HEK293 (cell line): ENCODE measurements around the gene OAT.

ENCODE experiments used
- CTCF ChIA-PET: fragments of 350-600 bp; formaldehyde crosslinking; extraction: SDS; loops from one replicate; lab custom pipeline; 2021; ENCODE audit warnings: antibody characterized with exemption; lab: Yijun Ruan, JAX
- POLR2A ChIA-PET: fragments of 300-600 bp; formaldehyde crosslinking; extraction: SDS; loops from one replicate; lab custom pipeline; 2020; ENCODE audit warnings: antibody characterized with exemption, inconsistent platforms; lab: Yijun Ruan, JAX
- H3K27ac ChIP-seq: fragments of 200-500 bp; sonication (Bioruptor generic); 2 replicates; pipeline ENCODE4 v1.5.1; 2014; ENCODE audit warnings: low read depth, low read length, control low read depth, inconsistent platforms; ENCODE audit errors: extremely low read depth
- H3K36me3 ChIP-seq, 2 experiments: fragments of 200-500 bp in 1 of 2; sonication (Bioruptor generic) in 1 of 2; 1 replicate in 1 of 2; 2 replicates in 1 of 2; pipeline ENCODE4 v1.5.1; 2014 to 2017; ENCODE audit warnings: inconsistent platforms in 2 of 2, low read length in 2 of 2; ENCODE audit not compliant: control insufficient read depth in 2 of 2, insufficient read depth in 1 of 2
- H3K4me1 ChIP-seq: fragments of 200-500 bp; sonication (Bioruptor generic); 2 replicates; pipeline ENCODE4 v1.5.1; 2014; ENCODE audit warnings: mild to moderate bottlenecking, low read length, inconsistent platforms; ENCODE audit not compliant: control insufficient read depth, insufficient read depth
- H3K4me3 ChIP-seq: 2 replicates; pipeline ENCODE4 v1.5.1; 2011; ENCODE audit warnings: low read depth, mild to moderate bottlenecking, control low read depth, low read length, moderate library complexity
- H3K9me3 ChIP-seq: fragments of 200-500 bp; sonication (Bioruptor generic); 2 replicates; pipeline ENCODE4 v1.5.1; 2014; ENCODE audit warnings: low read depth, low read length, inconsistent platforms; ENCODE audit not compliant: control insufficient read depth, insufficient read depth
- RBAK ChIP-seq: fragments of 450-650 bp; formaldehyde crosslinking; IDR thresholded peaks from 2 replicates; pipeline ENCODE4 v1.5.1; 2016; ENCODE audit warnings: missing biosample characterization, missing genetic modification characterization
- SALL2 ChIP-seq: fragments of 450-650 bp; formaldehyde crosslinking; IDR thresholded peaks from 2 replicates; pipeline ENCODE4 v1.5.0; 2017; ENCODE audit warnings: missing biosample characterization, mild to moderate bottlenecking, missing genetic modification characterization, borderline replicate concordance
- SP3 ChIP-seq: fragments of 450-650 bp; formaldehyde crosslinking; IDR thresholded peaks from 2 replicates; pipeline ENCODE4 v1.5.1; 2016; ENCODE audit warnings: missing biosample characterization, missing genetic modification characterization
- ZNF140 ChIP-seq: fragments of 450-650 bp; formaldehyde crosslinking; IDR thresholded peaks from 2 replicates; pipeline ENCODE4 v1.5.1; 2016; ENCODE audit warnings: missing biosample characterization, missing genetic modification characterization
- ZNF2 ChIP-seq: fragments of 450-650 bp; formaldehyde crosslinking; IDR thresholded peaks from 2 replicates; pipeline ENCODE4 v1.5.1; 2016; ENCODE audit warnings: missing biosample characterization, missing genetic modification characterization
- ZNF211 ChIP-seq: fragments of 450-650 bp; formaldehyde crosslinking; IDR thresholded peaks from 2 replicates; pipeline ENCODE4 v1.5.1; 2016; ENCODE audit warnings: low read depth, missing biosample characterization, missing genetic modification characterization
- ZNF214 ChIP-seq: fragments of 450-650 bp; formaldehyde crosslinking; IDR thresholded peaks from 2 replicates; pipeline ENCODE4 v1.5.1; 2017; ENCODE audit warnings: missing biosample characterization, mild to moderate bottlenecking, missing genetic modification characterization, borderline replicate concordance
- ZNF223 ChIP-seq: fragments of 450-650 bp; formaldehyde crosslinking; IDR thresholded peaks from 2 replicates; pipeline ENCODE4 v1.5.1; 2016; ENCODE audit warnings: missing biosample characterization, missing genetic modification characterization
- ZNF248 ChIP-seq: fragments of 450-650 bp; formaldehyde crosslinking; IDR thresholded peaks from 2 replicates; pipeline ENCODE4 v1.5.1; 2017; ENCODE audit warnings: missing biosample characterization, missing genetic modification characterization
- ZNF350 ChIP-seq: fragments of 450-650 bp; formaldehyde crosslinking; IDR thresholded peaks from 2 replicates; pipeline ENCODE4 v1.5.0; 2017; ENCODE audit warnings: missing biosample characterization, mild to moderate bottlenecking, missing genetic modification characterization
- ZNF530 ChIP-seq: fragments of 450-650 bp; formaldehyde crosslinking; IDR thresholded peaks from 2 replicates; pipeline ENCODE4 v1.5.1; 2016; ENCODE audit warnings: low read depth, missing biosample characterization, missing genetic modification characterization
- ZNF561 ChIP-seq: fragments of 450-650 bp; IDR thresholded peaks from 2 replicates; pipeline ENCODE4 v1.5.1; 2018; ENCODE audit warnings: missing biosample characterization, missing genetic modification characterization, borderline replicate concordance
- ZNF621 ChIP-seq: fragments of 450-650 bp; formaldehyde crosslinking; IDR thresholded peaks from 2 replicates; pipeline ENCODE4 v1.5.1; 2017; ENCODE audit warnings: missing biosample characterization, missing genetic modification characterization
- ZNF658 ChIP-seq: fragments of 450-650 bp; formaldehyde crosslinking; IDR thresholded peaks from 2 replicates; pipeline ENCODE4; 2016; ENCODE audit warnings: missing biosample characterization, missing genetic modification characterization
- ZNF692 ChIP-seq: fragments of 450-650 bp; formaldehyde crosslinking; IDR thresholded peaks from 2 replicates; pipeline ENCODE4 v1.5.1; 2016; ENCODE audit warnings: missing biosample characterization, missing genetic modification characterization
- ZNF747 ChIP-seq: fragments of 450-650 bp; formaldehyde crosslinking; IDR thresholded peaks from 2 replicates; pipeline ENCODE4 v1.5.1; 2016; ENCODE audit warnings: missing biosample characterization, missing genetic modification characterization
- ZNF776 ChIP-seq: fragments of 450-650 bp; formaldehyde crosslinking; IDR thresholded peaks from 2 replicates; pipeline ENCODE4 v1.5.0; 2017; ENCODE audit warnings: missing biosample characterization, missing genetic modification characterization, borderline replicate concordance
- ZSCAN18 ChIP-seq: fragments of 450-650 bp; formaldehyde crosslinking; IDR thresholded peaks from 2 replicates; pipeline ENCODE4 v1.5.1; 2016; ENCODE audit warnings: missing biosample characterization, missing genetic modification characterization
- TF ChIP-seq, protein P1 (sequence below): fragments of 450-650 bp; formaldehyde crosslinking; IDR thresholded peaks from 2 replicates; pipeline ENCODE4 v1.5.1; 2016; ENCODE audit warnings: missing biosample characterization, missing genetic modification characterization, borderline replicate concordance
- TF ChIP-seq, protein P2 (sequence below): IDR thresholded peaks from 2 replicates; pipeline ENCODE4 v1.6.1; 2011; ENCODE audit warnings: mild to moderate bottlenecking, low read depth, low read length, borderline replicate concordance
- TF ChIP-seq, protein P3 (sequence below): fragments of 450-650 bp; formaldehyde crosslinking; IDR thresholded peaks from 2 replicates; pipeline ENCODE4 v1.5.1; 2016; ENCODE audit warnings: missing biosample characterization, missing genetic modification characterization
- TF ChIP-seq, protein P4 (sequence below): fragments of 450-650 bp; formaldehyde crosslinking; IDR thresholded peaks from 2 replicates; pipeline ENCODE4 v1.5.1; 2017; ENCODE audit warnings: missing biosample characterization, missing genetic modification characterization

OAT gene

DNA sequence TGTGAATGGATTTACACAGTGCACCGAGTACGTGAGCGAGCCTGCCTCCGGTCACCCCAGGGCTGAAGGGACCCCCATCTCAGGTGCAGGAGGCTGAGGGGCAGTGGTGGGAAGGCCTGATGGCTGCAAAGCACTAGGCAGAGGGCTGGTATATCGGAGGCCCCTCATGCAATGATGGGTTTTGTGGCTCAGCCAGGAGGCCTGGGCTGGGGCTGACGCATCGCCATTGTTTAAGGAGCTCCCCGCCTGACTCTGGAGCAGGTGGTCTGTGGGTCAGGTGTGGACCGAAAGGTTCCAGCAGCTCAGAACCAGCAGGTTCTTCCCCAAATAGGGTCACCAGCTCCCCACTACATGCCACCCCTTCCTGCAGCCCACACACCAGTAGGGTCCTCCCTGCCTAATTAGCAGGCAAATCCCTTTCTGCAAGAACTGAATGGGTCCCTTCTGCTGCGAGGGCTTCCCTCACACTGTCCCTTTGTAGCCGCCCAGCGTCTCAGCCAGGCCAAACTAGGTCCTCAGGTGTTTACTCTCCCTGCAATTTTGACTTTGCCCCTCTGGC lies 33.0 kb downstream of the OAT start:
- TF ChIP-seq ZSCAN18 (tag by site-specific recombination) (no peak), ZNF211 (tag by site-specific recombination) (no peak), ZNF350 (tag by site-specific recombination) (no peak), ZNF214 (tag by site-specific recombination) (no peak), ZNF2 (no peak), ZNF561 (tag by site-specific recombination) (no peak), SP3 (tag by site-specific recombination) (no peak), ZNF248 (tag by site-specific recombination) (no peak), ZNF658 (tag by site-specific recombination) (no peak), ZNF140 (tag by site-specific recombination) (no peak)
- TF ChIP-seq, protein P1, sequence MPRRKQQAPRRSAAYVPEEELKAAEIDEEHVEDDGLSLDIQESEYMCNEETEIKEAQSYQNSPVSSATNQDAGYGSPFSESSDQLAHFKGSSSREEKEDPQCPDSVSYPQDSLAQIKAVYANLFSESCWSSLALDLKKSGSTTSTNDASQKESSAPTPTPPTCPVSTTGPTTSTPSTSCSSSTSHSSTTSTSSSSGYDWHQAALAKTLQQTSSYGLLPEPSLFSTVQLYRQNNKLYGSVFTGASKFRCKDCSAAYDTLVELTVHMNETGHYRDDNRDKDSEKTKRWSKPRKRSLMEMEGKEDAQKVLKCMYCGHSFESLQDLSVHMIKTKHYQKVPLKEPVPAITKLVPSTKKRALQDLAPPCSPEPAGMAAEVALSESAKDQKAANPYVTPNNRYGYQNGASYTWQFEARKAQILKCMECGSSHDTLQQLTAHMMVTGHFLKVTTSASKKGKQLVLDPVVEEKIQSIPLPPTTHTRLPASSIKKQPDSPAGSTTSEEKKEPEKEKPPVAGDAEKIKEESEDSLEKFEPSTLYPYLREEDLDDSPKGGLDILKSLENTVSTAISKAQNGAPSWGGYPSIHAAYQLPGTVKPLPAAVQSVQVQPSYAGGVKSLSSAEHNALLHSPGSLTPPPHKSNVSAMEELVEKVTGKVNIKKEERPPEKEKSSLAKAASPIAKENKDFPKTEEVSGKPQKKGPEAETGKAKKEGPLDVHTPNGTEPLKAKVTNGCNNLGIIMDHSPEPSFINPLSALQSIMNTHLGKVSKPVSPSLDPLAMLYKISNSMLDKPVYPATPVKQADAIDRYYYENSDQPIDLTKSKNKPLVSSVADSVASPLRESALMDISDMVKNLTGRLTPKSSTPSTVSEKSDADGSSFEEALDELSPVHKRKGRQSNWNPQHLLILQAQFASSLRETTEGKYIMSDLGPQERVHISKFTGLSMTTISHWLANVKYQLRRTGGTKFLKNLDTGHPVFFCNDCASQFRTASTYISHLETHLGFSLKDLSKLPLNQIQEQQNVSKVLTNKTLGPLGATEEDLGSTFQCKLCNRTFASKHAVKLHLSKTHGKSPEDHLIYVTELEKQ (tag by site-specific recombination), result no peak
- TF ChIP-seq, protein P2, sequence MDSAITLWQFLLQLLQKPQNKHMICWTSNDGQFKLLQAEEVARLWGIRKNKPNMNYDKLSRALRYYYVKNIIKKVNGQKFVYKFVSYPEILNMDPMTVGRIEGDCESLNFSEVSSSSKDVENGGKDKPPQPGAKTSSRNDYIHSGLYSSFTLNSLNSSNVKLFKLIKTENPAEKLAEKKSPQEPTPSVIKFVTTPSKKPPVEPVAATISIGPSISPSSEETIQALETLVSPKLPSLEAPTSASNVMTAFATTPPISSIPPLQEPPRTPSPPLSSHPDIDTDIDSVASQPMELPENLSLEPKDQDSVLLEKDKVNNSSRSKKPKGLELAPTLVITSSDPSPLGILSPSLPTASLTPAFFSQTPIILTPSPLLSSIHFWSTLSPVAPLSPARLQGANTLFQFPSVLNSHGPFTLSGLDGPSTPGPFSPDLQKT, result no peak
- TF ChIP-seq, all 188 proteins: peak for 0
- H3K27ac ChIP-seq, result no peak overlapping the region
- ChIA-PET POLR2A (interaction anchor here (1.0 kb wide), 1 partner anchor 294 kb away, joined by 3 read pairs; no protein-coding TSS in a partner anchor), CTCF (interaction anchor here (1.2 to 8.3 kb wide), 2 partner anchors 9 to 390 kb away, joined by 3 to 160 read pairs; no protein-coding TSS in a partner anchor)
- no peak overlapping the region for H3K4me3 ChIP-seq
- H3K9me3 ChIP-seq, result no peaks in the 10 kb centered on the region
- no peaks in the 10 kb centered on the region; the same call in 1 of the 2 replicates for H3K4me1 ChIP-seq
- no peaks in the 10 kb centered on the region for H3K36me3 ChIP-seq

DNA sequence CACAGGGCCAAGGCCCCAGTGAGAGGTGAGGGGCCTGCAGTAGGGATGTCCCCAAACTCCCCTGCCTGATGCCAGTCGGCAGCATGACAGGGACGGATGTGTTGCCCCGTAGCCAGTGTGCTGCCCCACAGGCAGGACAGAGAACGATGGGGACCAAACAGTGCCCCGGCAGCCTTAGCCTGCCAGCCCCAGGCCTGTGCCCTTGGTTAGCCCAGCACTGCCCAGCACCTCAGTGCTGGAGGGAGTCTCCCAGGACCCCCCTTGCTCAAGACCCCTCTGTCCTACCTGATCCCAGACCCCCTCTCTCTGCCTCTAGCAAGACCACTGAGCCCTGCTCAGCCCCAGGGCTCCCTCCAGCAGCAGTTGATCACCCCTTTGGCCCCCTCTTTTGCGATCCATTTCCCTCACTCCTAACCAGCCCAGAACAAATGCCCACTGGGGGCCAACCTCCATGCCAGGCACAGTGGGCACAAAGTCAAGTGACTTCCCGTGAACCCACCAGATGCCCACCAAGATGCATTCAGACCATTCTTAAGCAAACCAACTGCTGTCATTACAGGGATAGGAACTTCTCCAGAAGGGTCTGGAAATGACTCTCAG lies 34.0 kb downstream of the OAT start:
- H3K9me3 ChIP-seq, result no peaks in the 10 kb centered on the region
- H3K4me3 ChIP-seq, result no peak overlapping the region
- no peaks in the 10 kb centered on the region for H3K36me3 ChIP-seq
- CTCF ChIA-PET, result interaction anchor here (1.2 to 2.3 kb wide), 2 partner anchors 10 to 389 kb away, joined by 3 to 17 read pairs; no protein-coding TSS in a partner anchor
- POLR2A ChIA-PET, result no interaction called here
- H3K4me1 ChIP-seq, result no peaks in the 10 kb centered on the region; the same call in 1 of the 2 replicates
- H3K27ac ChIP-seq, result no peak overlapping the region
- TF ChIP-seq ZNF223 (tag by site-specific recombination) (no peak), ZNF692 (tag by site-specific recombination) (no peak), SALL2 (tag by site-specific recombination) (no peak), ZNF530 (tag by site-specific recombination) (no peak), RBAK (tag by site-specific recombination) (no peak), ZNF747 (tag by site-specific recombination) (no peak), ZNF776 (tag by site-specific recombination) (no peak), ZNF621 (tag by site-specific recombination) (no peak)
- TF ChIP-seq, protein P3, sequence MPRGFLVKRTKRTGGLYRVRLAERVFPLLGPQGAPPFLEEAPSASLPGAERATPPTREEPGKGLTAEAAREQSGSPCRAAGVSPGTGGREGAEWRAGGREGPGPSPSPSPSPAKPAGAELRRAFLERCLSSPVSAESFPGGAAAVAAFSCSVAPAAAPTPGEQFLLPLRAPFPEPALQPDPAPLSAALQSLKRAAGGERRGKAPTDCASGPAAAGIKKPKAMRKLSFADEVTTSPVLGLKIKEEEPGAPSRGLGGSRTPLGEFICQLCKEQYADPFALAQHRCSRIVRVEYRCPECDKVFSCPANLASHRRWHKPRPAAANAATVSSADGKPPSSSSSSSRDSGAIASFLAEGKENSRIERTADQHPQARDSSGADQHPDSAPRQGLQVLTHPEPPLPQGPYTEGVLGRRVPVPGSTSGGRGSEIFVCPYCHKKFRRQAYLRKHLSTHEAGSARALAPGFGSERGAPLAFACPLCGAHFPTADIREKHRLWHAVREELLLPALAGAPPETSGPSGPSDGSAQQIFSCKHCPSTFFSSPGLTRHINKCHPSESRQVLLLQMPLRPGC (tag by site-specific recombination), result no peak
- TF ChIP-seq, protein P4, sequence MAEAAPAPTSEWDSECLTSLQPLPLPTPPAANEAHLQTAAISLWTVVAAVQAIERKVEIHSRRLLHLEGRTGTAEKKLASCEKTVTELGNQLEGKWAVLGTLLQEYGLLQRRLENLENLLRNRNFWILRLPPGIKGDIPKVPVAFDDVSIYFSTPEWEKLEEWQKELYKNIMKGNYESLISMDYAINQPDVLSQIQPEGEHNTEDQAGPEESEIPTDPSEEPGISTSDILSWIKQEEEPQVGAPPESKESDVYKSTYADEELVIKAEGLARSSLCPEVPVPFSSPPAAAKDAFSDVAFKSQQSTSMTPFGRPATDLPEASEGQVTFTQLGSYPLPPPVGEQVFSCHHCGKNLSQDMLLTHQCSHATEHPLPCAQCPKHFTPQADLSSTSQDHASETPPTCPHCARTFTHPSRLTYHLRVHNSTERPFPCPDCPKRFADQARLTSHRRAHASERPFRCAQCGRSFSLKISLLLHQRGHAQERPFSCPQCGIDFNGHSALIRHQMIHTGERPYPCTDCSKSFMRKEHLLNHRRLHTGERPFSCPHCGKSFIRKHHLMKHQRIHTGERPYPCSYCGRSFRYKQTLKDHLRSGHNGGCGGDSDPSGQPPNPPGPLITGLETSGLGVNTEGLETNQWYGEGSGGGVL, result no peak
